AG04450 (cell line): ENCODE data around the gene ATRX. TPM values are rescaled to one million over a fixed set of nuclear protein-coding genes. Genes with fewer than 3 reads are reported as not detected.
"Not testable (repeated sequence)": the region's sequence is repeated elsewhere in the genome, so short reads cannot be mapped to it uniquely, and the experiment has no call there.

Source experiments
- CTCF ChIA-PET: fragments of 300-600, 350-600 bp; formaldehyde crosslinking; extraction: SDS; loops from one replicate; lab custom pipeline; 2022; ENCODE audit warnings: antibody characterized with exemption, inconsistent platforms; lab: Charles Lee
- POLR2A ChIA-PET: fragments of 350-600 bp; formaldehyde crosslinking; extraction: SDS; loops from one replicate; lab custom pipeline; 2021; ENCODE audit warnings: antibody characterized with exemption, inconsistent platforms; lab: Yijun Ruan, JAX
- DNase-seq: peaks from one replicate; pipeline ENCODE4 v3.0.0-alpha.2; 2011; ENCODE audit warnings: low read depth, low spot score
- H3K27ac ChIP-seq: one replicate; pipeline ENCODE4 v1.5.1; 2012; ENCODE audit warnings: low read depth, low read length, control low read depth
- H3K27me3 ChIP-seq: one replicate; pipeline ENCODE4 v1.6.0; 2012; ENCODE audit warnings: low read length; ENCODE audit not compliant: control insufficient read depth, insufficient read depth
- H3K4me3 ChIP-seq: 2 replicates; pipeline ENCODE4 v1.5.1; 2011; ENCODE audit warnings: mild to moderate bottlenecking, low read depth, low read length, control low read depth
- H3K9me3 ChIP-seq: 2 replicates; pipeline ENCODE4 v1.5.1; 2012; ENCODE audit warnings: low read length; ENCODE audit not compliant: control insufficient read depth, insufficient read depth
- polyA plus RNA-seq: library from polyadenylated mRNA; depleted of rRNA; stranded (reverse); fragments of >200 nt; gene quantifications from 2 replicates; pipeline ENCODE4 v1.2.3, GENCODE V29; 2011
- TF ChIP-seq, protein P1 (sequence below): IDR thresholded peaks from 2 replicates; pipeline ENCODE4 v1.5.1; 2011; ENCODE audit warnings: low read depth, low read length, control low read depth, inconsistent platforms

Gene ATRX
- polyA plus RNA-seq, 1 experiment: 76.3 TPM

- ChIA-PET CTCF (no interaction called here), POLR2A (no interaction called here)
- no peak for DNase-seq
- Histone ChIP-seq H3K9me3 (no peaks in the 10 kb centered on the region), H3K27ac (no peak overlapping the region), H3K4me3 (no peak overlapping the region), H3K27me3 (no peaks in the 10 kb centered on the region)
- TF ChIP-seq, protein P1, sequence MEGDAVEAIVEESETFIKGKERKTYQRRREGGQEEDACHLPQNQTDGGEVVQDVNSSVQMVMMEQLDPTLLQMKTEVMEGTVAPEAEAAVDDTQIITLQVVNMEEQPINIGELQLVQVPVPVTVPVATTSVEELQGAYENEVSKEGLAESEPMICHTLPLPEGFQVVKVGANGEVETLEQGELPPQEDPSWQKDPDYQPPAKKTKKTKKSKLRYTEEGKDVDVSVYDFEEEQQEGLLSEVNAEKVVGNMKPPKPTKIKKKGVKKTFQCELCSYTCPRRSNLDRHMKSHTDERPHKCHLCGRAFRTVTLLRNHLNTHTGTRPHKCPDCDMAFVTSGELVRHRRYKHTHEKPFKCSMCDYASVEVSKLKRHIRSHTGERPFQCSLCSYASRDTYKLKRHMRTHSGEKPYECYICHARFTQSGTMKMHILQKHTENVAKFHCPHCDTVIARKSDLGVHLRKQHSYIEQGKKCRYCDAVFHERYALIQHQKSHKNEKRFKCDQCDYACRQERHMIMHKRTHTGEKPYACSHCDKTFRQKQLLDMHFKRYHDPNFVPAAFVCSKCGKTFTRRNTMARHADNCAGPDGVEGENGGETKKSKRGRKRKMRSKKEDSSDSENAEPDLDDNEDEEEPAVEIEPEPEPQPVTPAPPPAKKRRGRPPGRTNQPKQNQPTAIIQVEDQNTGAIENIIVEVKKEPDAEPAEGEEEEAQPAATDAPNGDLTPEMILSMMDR: no peak
Observed at GRCh38 chrX:77779695-77780094, 6.3 kb downstream of the ATRX start.

- Histone ChIP-seq H3K9me3 (no peaks in the 10 kb centered on the region), H3K27me3 (no peaks in the 10 kb centered on the region), H3K27ac (no peak overlapping the region), H3K4me3 (no peak overlapping the region)
- DNase-seq: no peak
- TF ChIP-seq, protein P1: no peak
- ChIA-PET POLR2A (no interaction called here), CTCF (no interaction called here)
Observed at GRCh38 chrX:77776659-77777058, 9.4 kb downstream of the ATRX start.

DNA sequence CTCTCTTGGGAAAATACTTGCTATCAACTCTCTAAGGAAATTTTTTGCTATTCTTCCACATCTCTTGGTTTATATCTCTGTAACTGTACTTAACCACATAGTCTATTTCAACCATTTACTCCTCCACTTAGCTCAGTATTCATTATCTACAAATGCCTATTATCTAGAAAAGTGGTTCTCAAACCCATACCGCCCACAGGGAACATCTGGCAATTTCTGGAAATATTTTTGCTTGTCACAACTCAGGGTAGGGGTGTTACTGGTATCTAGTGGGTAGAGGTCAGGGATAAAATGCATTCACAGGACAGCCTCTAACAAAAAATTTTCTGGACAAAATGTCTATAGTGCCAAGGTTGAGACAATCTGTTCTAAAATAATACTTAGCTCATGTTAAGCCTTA, 14.4 kb downstream of the ATRX start:
- H3K27me3 ChIP-seq: no peaks in the 10 kb centered on the region
- ChIA-PET POLR2A (no interaction called here), CTCF (no interaction called here)
- no peak overlapping the region for H3K27ac ChIP-seq
- TF ChIP-seq, protein P1: no peak
- no peak overlapping the region for H3K4me3 ChIP-seq
- DNase-seq: no peak
- H3K9me3 ChIP-seq: no peaks in the 10 kb centered on the region; the same call in 1 of the 2 replicates

DNA sequence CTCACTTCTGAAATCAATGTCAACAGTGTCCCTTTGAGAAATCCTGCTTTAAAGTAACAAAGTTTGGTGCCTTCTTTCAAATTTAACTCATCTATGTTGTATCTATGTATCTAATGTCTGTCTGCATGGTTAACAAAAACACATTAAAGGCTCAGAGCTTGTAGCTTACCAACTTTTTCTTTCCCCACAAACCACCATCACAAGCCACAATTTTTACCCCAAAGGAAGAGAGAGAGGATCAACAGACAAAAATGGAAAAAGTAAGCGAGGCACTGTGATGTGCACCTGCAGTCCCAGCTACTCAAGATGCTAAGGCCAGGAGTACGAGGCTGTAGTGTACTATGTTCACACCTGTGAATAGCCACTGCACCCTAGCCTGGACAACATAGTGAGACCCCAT, 17.2 kb downstream of the ATRX start:
- POLR2A ChIA-PET: no interaction called here
- no peak for DNase-seq
- TF ChIP-seq, protein P1: no peak
- H3K9me3 ChIP-seq: no peaks in the 10 kb centered on the region; the same call in 1 of the 2 replicates
- no peak overlapping the region for H3K4me3 ChIP-seq
- H3K27me3 ChIP-seq: no peaks in the 10 kb centered on the region
- H3K27ac ChIP-seq: no peak overlapping the region
- CTCF ChIA-PET: no interaction called here

DNA sequence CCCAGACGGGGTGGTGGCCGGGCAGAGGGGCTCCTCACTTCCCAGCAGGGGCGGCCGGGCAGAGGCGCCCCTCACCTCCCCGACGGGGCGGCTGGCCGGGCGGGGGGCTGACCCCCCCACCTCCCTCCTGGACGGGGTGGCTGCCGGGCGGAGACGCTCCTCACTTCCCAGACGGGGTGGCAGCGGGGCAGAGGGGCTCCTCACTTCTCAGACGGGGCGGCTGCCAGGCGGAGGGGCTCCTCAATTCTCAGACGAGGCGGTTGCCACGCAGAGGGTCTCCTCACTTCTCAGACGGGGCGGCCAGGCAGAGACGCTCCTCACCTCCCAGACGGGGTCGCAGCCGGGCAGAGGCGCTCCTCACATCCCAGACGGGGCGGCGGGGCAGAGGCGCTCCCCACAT, 19.8 kb downstream of the ATRX start:
- H3K4me3 ChIP-seq, H3K27ac ChIP-seq, POLR2A ChIA-PET, H3K9me3 ChIP-seq, CTCF ChIA-PET, DNase-seq, H3K27me3 ChIP-seq: not testable (repeated sequence)

- CTCF ChIA-PET: no interaction called here
- Histone ChIP-seq H3K27ac (no peak overlapping the region), H3K4me3 (no peak overlapping the region), H3K9me3 (no peaks in the 10 kb centered on the region), H3K27me3 (no peaks in the 10 kb centered on the region)
- TF ChIP-seq, protein P1: no peak
- no peak for DNase-seq
- POLR2A ChIA-PET: no interaction called here
Observed at GRCh38 chrX:77755561-77755960, 30.5 kb downstream of the ATRX start.

DNA sequence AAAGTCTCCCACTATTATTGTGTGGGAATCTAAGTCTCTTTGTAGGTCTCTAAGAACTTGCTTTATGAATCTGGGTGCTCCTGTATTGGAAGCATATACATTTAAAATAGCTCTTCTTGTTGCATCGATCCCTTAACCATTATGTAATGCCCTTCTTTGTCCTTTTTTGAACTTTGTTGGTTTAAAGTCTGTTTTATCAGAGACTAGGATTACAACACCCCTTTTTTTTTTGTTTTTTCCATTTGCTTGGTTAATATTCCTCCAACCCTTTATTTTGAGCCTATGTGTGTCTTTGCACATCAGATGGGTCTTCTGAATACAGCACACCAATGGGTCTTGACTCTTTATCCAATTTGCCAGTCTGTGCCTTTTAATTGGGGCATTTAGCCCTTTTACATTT, 32.1 kb downstream of the ATRX start:
- POLR2A ChIA-PET, H3K4me3 ChIP-seq, H3K27ac ChIP-seq, H3K9me3 ChIP-seq, DNase-seq, H3K27me3 ChIP-seq, CTCF ChIA-PET: not testable (repeated sequence)
